HG02981 (cell line): Measurements from ENCODE around the gene INSR.

Experiments used
- ATAC-seq: cut with Tn5 transposase; IDR thresholded peaks from one replicate; pipeline ENCODE4 v1.9.1; 2021; ENCODE audit warnings: mild to moderate bottlenecking, moderate library complexity; ENCODE audit not compliant: unreplicated experiment

Gene INSR

DNA sequence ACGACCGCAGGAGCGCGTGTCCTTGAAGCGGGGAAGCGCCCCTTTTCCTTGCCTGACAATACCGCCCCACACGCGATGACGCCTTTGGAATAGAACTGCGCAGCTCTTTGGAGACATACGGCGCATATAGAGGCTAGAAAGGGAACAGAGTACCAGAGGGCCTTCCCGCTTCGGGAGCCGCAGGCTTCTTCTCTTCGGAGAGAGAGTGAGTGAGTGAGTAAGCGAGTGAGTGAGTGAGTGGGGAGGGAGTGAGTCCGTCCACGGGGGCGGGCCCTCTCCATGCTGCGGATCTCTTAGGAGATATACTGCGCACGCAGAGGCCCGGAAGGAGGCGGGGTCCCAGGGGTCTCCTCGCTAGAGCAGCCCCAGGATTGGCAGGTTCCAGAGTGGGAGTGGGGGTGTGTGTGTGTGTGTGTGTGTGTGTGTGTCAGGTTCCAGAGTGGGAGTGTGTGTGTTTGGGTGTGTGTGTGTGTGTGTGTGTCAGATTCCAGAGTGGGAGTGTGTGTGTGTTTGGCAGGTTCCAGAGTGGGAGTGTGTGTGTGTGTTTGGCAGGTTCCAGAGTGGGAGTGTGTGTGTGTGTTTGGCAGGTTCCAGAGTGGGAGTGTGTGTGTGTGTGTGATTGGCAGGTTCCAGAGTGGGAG is 97.0 kb downstream of the INSR start:
- peak; percentile 54 for ATAC-seq

GRCh38 chr19:7196763-7197118 is 97.5 kb downstream of the INSR start:
- no peak for ATAC-seq

DNA sequence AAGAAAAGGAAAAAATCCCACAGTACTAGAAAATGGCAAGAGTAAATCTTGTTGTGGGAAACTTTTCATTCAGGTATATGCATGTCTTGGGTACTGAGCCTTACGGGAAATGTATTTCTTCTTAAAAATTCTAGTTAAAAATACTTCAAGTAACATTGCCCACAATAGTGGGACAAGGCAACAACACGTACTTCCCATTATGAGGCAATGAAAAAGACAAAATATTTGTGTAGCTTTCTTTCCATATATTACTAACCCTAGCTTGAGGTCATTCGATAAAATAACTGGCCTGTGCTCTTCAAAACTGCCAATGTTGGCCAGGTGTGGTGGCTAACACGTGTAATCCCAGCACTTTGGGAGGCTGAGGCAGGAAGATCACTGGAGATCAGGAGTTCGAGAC is 99.2 kb downstream of the INSR start:
- no peak for ATAC-seq

DNA sequence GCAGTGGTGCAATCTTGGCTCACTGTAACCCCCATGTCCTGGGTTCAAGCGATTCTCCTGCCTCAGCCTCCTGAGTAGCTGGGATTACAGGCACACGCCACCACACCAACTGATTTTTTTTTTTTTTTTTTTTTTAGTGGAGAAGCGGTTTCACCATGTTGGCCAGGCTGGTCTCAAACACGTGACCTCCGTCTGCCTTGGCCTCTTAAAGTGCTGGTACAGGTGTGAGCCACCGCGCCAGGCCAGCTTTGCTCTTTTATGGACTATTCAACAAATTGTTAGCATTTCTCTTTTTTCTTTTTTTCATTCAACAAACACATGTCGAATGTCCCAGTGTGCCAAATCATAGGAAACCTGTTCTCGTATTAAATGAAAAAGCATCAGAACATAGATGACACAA is 99.6 kb downstream of the INSR start:
- no peak for ATAC-seq

DNA sequence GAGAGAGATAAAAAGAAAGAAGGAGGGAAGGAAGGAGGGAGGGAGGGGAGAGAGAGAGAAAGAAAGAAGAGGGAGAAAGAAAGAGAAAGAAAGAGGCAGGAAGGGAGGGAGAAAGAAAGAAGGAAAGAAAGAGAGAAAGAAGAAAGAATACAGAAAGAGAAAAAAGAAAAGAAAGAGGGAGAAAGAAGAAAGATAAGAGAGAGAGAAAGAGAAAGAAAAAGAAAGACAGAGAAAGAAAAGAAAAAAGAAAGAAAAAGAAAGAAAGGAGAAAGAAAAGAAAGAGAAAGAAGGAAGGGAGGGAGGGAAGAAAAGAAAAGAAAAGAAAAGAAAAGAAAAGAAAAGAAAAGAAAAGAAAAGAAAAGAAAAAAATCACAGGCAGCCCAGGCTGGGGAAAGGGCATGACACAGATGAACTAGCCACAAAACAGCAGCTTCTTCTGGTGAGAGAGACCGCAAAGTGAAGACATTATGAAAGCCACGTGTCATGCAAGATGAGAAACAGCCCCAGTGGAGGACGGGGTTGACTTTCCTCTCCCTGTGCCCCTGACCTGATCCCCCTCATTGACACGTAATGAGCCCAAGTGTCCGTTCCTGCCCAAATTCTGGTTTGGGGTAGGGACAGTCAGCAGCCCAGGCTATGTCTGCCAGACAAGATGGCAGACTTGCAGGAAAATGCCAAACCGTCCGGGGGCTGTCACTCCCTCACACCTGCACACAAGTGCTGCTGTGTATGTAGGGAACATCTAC is 102.1 kb downstream of the INSR start:
- ATAC-seq = no peak

DNA sequence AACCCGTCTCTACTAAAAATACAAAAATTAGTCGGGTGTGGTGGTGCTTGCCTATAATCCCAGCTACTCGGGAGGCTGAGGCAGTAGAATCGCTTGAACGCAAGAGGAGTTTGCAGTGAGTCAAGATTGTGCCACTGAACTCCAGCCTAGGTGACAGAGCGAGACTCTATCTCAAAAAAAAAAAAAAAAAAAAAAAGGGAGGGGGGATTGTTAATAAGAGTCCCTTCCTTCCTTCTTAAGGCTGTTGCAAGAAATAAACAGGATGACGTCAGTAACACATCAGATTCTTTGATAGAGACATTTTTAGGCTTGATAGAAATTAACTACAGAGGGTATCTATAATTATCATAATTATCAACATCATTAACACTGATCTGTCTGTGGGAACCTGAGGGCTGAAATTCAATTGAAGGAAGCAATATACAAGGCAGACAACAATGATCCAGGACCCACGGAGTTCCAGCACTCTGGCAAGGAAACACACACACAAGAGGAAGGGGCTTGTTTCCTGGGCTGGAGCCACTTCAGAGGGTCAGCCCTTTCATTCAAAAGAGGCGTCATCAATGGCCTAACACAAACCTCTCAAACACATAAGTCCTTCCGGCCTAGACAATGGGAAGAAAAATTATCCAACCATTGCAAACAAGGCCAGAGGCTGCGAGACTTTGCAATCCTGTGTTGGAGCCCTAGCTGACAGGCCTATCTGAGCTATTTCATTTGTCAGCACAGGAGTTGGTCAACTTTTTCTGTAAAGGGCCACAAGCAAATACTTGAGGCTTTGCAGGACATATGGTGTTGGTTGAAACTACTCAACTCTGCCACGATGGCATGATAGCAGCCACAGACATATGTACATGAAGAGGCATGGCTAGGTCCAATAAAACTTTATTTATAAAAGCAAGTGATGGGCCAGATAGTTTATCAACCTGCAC is 105.2 kb downstream of the INSR start:
- no peak for ATAC-seq

DNA sequence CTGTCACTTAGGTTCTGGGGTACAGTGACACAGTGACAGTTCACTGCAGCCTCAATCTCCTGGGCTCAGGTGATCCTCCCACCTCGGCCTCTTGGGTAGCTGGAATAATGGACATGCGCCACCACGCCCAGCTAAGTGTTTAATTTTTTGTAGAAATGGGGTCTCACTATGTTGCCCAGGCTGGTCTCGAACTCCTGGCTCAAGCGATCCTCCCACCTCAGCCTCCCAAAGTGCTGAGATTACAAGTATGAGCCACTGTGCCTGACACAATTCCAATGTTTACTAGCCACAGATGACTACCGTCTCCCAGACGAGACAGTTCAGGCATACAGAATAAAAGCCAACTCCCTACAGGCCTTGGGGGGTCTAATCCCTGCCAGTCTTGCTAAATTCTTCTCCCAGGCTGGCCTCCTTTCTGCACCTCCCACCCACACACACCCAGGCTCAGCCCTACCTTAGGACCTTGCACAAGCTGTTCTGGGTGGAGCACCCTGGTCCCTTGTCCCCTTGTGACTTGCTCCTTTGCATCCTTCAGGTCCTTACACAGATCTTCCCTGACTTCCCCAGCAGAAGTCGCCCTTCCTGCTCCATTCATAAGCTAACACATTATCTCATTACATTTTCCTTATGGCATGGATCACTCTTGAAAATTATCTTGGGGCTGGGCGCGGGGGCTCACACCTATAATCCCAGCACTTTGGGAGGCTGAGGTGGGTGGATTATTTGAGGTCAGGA is 106.4 kb downstream of the INSR start:
- ATAC-seq = no peak

- no peak for ATAC-seq
Observed at GRCh38 chr19:7182489-7182888, 111.7 kb downstream of the INSR start.

- ATAC-seq = no peak
Observed at GRCh38 chr19:7179917-7180306, 114.3 kb downstream of the INSR start.

DNA sequence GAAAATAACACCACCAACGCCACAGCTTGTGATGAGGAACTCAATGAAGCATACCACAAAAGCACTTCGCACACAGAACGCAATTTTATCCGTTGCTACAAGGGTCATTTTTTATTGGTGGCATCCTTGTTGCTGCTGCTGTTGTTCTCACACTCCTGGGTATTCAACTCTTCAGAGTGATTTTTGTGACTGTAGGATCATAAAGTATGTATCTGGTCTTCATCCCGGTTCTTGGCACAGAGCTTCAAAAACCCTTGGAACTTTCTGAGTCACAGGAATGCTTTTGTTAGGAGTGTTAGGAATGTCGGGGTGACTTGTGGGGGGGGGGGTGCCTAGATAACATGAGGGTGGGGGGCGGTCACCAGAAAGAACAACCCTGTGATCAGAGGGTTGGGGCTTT is 116.3 kb downstream of the INSR start:
- no peak for ATAC-seq

DNA sequence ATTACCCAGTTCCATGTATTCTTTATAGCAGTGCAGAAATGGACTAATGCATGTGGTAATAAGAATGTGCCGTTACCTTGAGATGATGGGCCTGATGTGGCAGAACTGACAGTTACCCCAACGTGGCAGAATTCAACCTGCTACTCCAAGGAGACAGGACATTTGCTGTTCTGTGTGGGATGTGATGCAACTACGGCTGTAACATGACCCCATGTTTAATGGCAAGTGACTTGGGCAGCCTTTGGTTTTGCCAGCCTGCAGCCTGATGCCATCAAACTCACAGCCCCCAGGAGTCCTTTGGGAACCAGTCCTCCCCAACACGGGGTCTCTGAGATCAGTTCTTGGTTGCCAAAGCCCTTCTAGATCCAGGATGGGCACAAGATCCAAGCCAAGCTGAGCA is 117.4 kb downstream of the INSR start:
- ATAC-seq = no peak

DNA sequence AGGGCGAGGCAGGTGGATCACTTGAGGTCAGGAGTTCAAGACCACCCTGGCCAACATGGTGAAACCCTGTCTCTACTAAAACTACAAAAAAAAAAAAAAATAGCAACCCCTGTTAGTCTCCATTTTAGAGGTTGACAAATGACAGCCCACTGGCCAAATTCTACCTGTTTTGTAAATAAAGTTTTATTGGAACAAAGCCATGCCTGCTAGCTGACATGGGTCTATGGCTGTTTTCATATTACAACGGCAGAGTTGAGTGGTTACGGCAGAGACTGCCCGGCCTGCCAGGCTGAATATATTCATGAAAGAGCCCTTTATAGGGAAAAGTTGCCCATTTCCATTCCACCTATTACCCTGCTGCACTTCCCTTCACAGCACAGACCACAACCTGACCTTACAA is 121.4 kb downstream of the INSR start:
- no peak for ATAC-seq

DNA sequence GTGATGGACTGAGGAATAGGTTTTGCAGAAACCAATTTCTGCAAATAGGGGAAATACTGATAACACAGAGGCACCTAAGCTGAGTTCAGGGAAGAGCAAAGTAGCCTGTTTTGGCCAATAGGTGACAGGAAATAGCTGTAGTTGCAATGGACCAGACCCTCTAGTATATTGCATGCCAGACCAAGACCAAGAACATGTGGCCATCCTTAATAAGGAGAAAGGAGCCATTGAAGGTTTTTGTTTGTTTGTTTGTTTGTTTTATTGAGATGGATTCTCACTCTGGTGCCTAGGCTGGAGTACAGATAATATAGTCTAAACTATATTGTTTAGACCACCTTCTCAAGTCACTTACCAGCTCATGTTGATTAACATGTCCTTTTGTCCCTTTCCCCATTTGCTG is 123.2 kb downstream of the INSR start:
- no peak for ATAC-seq

GRCh38 chr19:7168941-7169340 is 125.3 kb downstream of the INSR start:
- ATAC-seq = no peak

GRCh38 chr19:7161292-7161691 is 132.9 kb downstream of the INSR start:
- ATAC-seq = no peak

DNA sequence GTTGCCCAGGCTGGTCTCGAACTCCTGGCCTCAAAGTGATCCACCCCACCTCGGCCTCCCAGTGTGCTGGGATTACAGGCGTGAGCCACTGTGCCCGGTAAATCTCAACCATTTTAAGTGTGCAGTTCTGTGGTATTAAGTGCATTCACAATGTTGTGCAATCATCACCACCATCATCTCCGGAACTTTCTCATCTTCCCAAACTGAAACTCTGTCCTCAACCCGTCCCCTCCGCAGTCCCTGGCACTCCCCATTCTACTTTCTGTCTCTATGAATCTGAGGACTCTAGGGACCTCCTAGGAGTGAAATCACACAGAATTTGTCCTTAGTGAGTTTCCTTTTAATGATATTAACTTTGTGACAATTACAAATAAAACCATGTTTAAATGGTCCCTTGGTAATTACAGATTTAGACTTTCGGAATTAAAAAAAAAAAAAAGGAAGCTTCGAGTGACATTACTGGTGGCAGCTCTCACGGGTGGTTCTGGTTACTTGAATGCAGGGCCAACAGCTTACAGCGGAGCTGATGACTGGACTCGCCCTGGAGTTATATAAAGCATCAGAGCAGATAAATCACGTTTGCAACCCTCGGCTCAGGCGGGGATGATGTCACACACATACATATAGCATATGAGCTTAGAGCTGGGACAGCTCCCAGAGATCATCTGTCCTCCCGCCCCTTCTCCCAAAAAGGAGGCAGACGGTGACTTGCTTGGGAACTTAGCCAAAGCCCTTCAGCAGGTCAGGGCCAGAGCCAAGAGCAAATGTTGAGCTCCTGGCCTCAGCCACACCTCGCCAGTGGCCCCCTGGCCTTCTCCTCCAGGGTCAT is 134.9 kb downstream of the INSR start:
- no peak for ATAC-seq

DNA sequence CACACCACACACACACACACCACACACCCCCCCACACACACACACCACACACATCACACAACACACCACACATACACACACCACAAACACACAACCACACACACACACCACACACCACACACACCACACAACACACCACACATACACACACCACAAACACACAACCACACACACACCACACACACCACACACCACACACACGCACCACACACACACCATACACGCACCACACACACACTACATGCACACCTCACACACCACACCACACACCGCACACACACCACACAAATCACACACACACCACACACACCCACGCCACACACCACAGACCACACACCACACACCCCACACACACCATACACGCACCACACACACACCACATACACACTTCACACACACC is 141.2 kb downstream of the INSR start:
- no peak for ATAC-seq

GRCh38 chr19:7152568-7152967 is 141.6 kb downstream of the INSR start:
- ATAC-seq = no peak

GRCh38 chr19:7149956-7150705 is 144.1 kb downstream of the INSR start:
- ATAC-seq = no peak
